SK-N-DZ (cell line): ENCODE measurements around the gene GTSF1L.

Source experiments
- DNase-seq: peaks from one replicate; pipeline ENCODE4 v3.0.0-alpha.2; 2015; ENCODE audit warnings: low spot score

GTSF1L gene

GRCh38 chr20:43716757-43717615, 9.8 kb downstream of the GTSF1L start:
- DNase-seq, result no peak

GRCh38 chr20:43716123-43716522, 10.7 kb downstream of the GTSF1L start:
- no peak for DNase-seq

- no peak for DNase-seq
Observed at GRCh38 chr20:43715511-43715910, 11.3 kb downstream of the GTSF1L start.

- no peak for DNase-seq
Observed at GRCh38 chr20:43715044-43715443, 11.8 kb downstream of the GTSF1L start.

GRCh38 chr20:43711098-43711654, 15.6 kb downstream of the GTSF1L start:
- DNase-seq, result no peak

GRCh38 chr20:43710370-43711044, 16.3 kb downstream of the GTSF1L start:
- no peak for DNase-seq

GRCh38 chr20:43702502-43702901, 24.3 kb downstream of the GTSF1L start:
- DNase-seq, result no peak

GRCh38 chr20:43700627-43701026, 26.2 kb downstream of the GTSF1L start:
- DNase-seq, result no peak

GRCh38 chr20:43699941-43700565, 26.7 kb downstream of the GTSF1L start:
- DNase-seq, result no peak

GRCh38 chr20:43695571-43695970, 31.2 kb downstream of the GTSF1L start:
- no peak for DNase-seq

- DNase-seq, result no peak
Observed at GRCh38 chr20:43694763-43695162, 32.0 kb downstream of the GTSF1L start.

GRCh38 chr20:43691928-43692524, 34.8 kb downstream of the GTSF1L start:
- DNase-seq, result peak; percentile 54

GRCh38 chr20:43690943-43691598, 35.7 kb downstream of the GTSF1L start:
- DNase-seq, result no peak

GRCh38 chr20:43689165-43689564, 37.6 kb downstream of the GTSF1L start:
- no peak for DNase-seq

- DNase-seq, result no peak
Observed at GRCh38 chr20:43686820-43687219, 40.0 kb downstream of the GTSF1L start.

- no peak for DNase-seq
Observed at GRCh38 chr20:43682446-43682845, 44.4 kb downstream of the GTSF1L start.

- DNase-seq, result no peak
Observed at GRCh38 chr20:43681991-43682410, 44.8 kb downstream of the GTSF1L start.

- DNase-seq, result no peak
Observed at GRCh38 chr20:43681468-43681942, 45.3 kb downstream of the GTSF1L start.

GRCh38 chr20:43680981-43681380, 45.8 kb downstream of the GTSF1L start:
- DNase-seq, result no peak

GRCh38 chr20:43676368-43676767, 50.4 kb downstream of the GTSF1L start:
- DNase-seq, result no peak
